Activated CD8-positive, alpha-beta T cell treated with anti-CD3 and anti-CD28 coated beads, Interleukin-2, amount 10 ng/mL, durations not matched to agents 7 days and 5 days (primary cell): ENCODE data around the gene C19orf85. TPM values are rescaled to one million over a fixed set of nuclear protein-coding genes. Genes with fewer than 3 reads are reported as not detected.
"Not testable (repeated sequence)": the region's sequence is repeated elsewhere in the genome, so short reads cannot be mapped to it uniquely, and the experiment has no call there.

Experiments used
- ATAC-seq: fragments of 150-1000 bp; cut with Tn5 transposase; one replicate; pipeline ENCODE4 v1.10.0; 2021; ENCODE audit warnings: moderate library complexity
- CTCF ChIA-PET: fragments of 350-600 bp; sonication (Branson Sonifier 250); formaldehyde crosslinking; loops from one replicate; lab custom pipeline; 2021; ENCODE audit warnings: antibody characterized with exemption; lab: Charles Lee
- POLR2A ChIA-PET: fragments of 350-600 bp; sonication (Branson Sonifier 250); formaldehyde crosslinking; loops from one replicate; lab custom pipeline; 2021; ENCODE audit warnings: antibody characterized with exemption; lab: Charles Lee
- DNase-seq: peaks from one replicate; pipeline ENCODE4 v3.0.0-alpha.2; 2020
- H3K27ac Mint-ChIP-seq: one replicate; pipeline ENCODE4 v1.8.0; 2021; ENCODE audit warnings: mild to moderate bottlenecking, mixed read lengths
- H3K27me3 Mint-ChIP-seq: one replicate; pipeline ENCODE4 v1.8.0; 2021; ENCODE audit warnings: low read depth, mixed read lengths
- H3K36me3 Mint-ChIP-seq: one replicate; pipeline ENCODE4 v1.8.0; 2021; ENCODE audit warnings: low read depth, mixed read lengths
- H3K4me1 Mint-ChIP-seq: one replicate; pipeline ENCODE4 v1.8.0; 2021; ENCODE audit warnings: low read depth, mixed read lengths
- H3K4me3 Mint-ChIP-seq: one replicate; pipeline ENCODE4 v1.8.0; 2021; ENCODE audit warnings: mild to moderate bottlenecking, mixed read lengths
- H3K9me3 Mint-ChIP-seq: one replicate; pipeline ENCODE4 v1.8.0; 2022; ENCODE audit warnings: mixed read lengths; ENCODE audit not compliant: insufficient read depth
- total RNA-seq, 2 experiments: library from RNA; stranded (reverse); gene quantifications; one replicate each; pipeline ENCODE4 v1.2.3, GENCODE V29; 2021

C19orf85 gene
- total RNA-seq, 2 experiments from 2014 or later, result not detected

DNA sequence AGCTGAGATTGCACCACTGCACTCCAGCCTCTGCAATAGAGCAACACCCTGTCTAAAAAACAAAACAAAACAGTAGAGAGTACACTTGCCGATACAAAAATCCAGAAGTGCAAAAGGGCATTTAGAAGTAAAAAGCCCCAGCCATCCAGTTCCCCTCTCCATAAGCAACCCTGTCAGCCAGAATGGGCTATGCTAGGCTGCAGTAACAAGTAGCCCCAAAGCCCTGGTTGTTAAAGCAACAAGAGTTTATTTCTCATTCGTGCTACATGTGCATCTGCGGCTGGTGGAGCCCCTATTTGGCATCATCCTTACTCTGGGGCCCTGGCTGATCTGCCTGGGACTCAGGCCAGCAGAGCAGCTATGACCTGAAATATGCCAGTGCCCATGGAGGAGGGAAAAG is 40.0 kb downstream of the C19orf85 start:
- no peak overlapping the region for H3K27ac Mint-ChIP-seq
- no peaks in the 10 kb centered on the region for H3K36me3 Mint-ChIP-seq
- ATAC-seq (no peak), DNase-seq (no peak)
- no peaks in the 10 kb centered on the region for H3K9me3 Mint-ChIP-seq
- ChIA-PET POLR2A (no interaction called here), CTCF (interaction anchor here (1.7 kb wide), 1 partner anchor 79 kb away, joined by 4 read pairs; no protein-coding TSS in a partner anchor)
- H3K27me3 Mint-ChIP-seq, result peaks cover 19% of the 10 kb centered on the region
- peaks cover 16% of the 10 kb centered on the region for H3K4me1 Mint-ChIP-seq
- no peak overlapping the region for H3K4me3 Mint-ChIP-seq

DNA sequence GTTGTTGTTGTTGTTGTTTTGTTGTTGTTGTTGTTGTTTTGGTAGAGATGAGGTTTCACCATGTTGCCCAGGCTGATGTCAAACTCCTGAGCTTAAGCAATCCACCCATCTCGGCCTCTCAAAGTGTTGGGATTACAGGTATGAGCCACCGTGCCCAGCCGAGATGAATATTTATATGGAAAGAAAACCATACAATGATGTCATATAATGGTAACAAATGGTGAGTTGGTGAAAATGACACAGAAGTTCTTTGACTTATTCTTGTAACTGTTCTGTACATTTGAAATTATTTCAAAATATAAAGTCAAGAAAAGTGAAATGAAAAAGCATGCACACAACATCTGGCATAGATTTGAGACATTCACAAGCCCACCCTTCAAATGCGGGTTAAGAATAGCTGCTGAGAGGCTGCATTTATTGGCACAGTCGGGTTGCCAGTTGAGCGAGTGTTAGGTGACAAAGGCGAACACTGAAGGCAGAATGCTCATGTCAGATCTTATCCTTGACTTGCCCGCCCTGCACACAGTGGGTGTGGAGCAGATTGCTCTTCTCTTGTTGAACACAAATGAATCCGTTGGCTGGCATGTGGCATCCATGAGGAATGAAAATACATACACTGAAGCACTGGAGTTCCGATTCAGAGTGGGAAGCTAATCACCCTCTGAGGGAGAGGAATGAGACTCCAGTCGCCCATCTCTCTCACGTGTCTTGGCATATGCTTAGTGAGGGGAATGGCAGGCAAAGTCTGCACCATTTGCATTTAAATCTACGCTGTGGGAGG is 41.1 kb downstream of the C19orf85 start:
- CTCF ChIA-PET, result interaction anchor here (1.5 to 1.7 kb wide), 2 partner anchors 31 to 81 kb away, joined by 3 to 4 read pairs; no protein-coding TSS in a partner anchor
- no peak for ATAC-seq

GRCh38 chr19:55421281-55421680 is 43.3 kb downstream of the C19orf85 start:
- peaks cover 25% of the 10 kb centered on the region for H3K4me1 Mint-ChIP-seq
- POLR2A ChIA-PET, result interaction anchor here (2.2 kb wide), 1 partner anchor 14 kb away, joined by 5 read pairs; the partner anchor contains the start of gene UBE2S
- CTCF ChIA-PET, H3K27ac Mint-ChIP-seq, H3K9me3 Mint-ChIP-seq, H3K4me3 Mint-ChIP-seq, H3K36me3 Mint-ChIP-seq: not testable (repeated sequence)
- peak; percentile 50 for DNase-seq
- peaks cover 17% of the 10 kb centered on the region for H3K27me3 Mint-ChIP-seq
- peak; percentile 80 for ATAC-seq

More for the DNA sequence above, 41.1 kb downstream of the C19orf85 start:
- DNase-seq, result no peak
- Mint-ChIP-seq H3K27me3 (peaks cover 17% of the 10 kb centered on the region), H3K9me3 (no peaks in the 10 kb centered on the region), H3K4me1 (peaks cover 16% of the 10 kb centered on the region), H3K27ac (no peak overlapping the region), H3K4me3 (no peak overlapping the region), H3K36me3 (no peaks in the 10 kb centered on the region)
- POLR2A ChIA-PET, result no interaction called here

- peaks cover 14% of the 10 kb centered on the region for H3K27me3 Mint-ChIP-seq
- ChIA-PET POLR2A (interaction anchor here (2.2 kb wide), 1 partner anchor 12 kb away, joined by 5 read pairs; the partner anchor contains the start of gene UBE2S), CTCF (interaction anchor here (0.9 to 1.6 kb wide), 4 partner anchors 127 to 279 kb away, joined by 3 to 4 read pairs (median 3); no protein-coding TSS in a partner anchor)
- no peak overlapping the region for H3K4me3 Mint-ChIP-seq
- no peak overlapping the region for H3K27ac Mint-ChIP-seq
- H3K9me3 Mint-ChIP-seq, result no peaks in the 10 kb centered on the region
- no peak for ATAC-seq
- peaks cover 25% of the 10 kb centered on the region for H3K4me1 Mint-ChIP-seq
- no peak for DNase-seq
- H3K36me3 Mint-ChIP-seq, result no peaks in the 10 kb centered on the region
Measured at GRCh38 chr19:55419624-55420236, 44.8 kb downstream of the C19orf85 start.

DNA sequence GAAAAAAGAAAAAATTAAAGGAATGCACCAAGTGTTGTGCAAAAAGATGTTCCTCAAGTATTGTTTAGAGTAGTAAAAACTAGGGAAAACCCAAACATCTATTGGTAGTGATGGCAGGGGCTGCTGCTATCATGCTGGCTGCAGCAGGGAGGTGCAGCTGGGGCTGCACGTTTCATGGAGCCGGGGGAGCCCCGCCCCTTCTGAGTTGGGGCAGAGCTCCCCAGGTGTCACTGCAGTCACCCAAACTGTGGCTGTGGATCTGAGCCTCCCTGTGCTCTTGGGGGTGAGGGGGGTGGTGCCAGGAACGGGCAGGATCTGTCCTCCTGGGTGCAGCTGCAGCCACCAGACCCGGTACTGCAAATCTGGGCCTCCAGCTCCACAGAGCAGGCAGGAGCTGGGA is 45.4 kb downstream of the C19orf85 start:
- H3K9me3 Mint-ChIP-seq, result no peaks in the 10 kb centered on the region
- no peak overlapping the region for H3K27ac Mint-ChIP-seq
- H3K4me3 Mint-ChIP-seq, result no peak overlapping the region
- peaks cover 13% of the 10 kb centered on the region for H3K27me3 Mint-ChIP-seq
- no peaks in the 10 kb centered on the region for H3K36me3 Mint-ChIP-seq
- ChIA-PET POLR2A (interaction anchor here (1.0 kb wide), 1 partner anchor 36 kb away, joined by 3 read pairs; no protein-coding TSS in a partner anchor), CTCF (interaction anchor here (0.9 to 1.7 kb wide), 7 partner anchors 26 to 278 kb away, joined by 3 to 7 read pairs (median 4); no protein-coding TSS in a partner anchor)
- ATAC-seq, result no peak
- no peak for DNase-seq
- H3K4me1 Mint-ChIP-seq, result peaks cover 25% of the 10 kb centered on the region

GRCh38 chr19:55418185-55418584 is 46.4 kb downstream of the C19orf85 start:
- DNase-seq, result peak; percentile 71
- Mint-ChIP-seq H3K27me3 (peaks cover 9% of the 10 kb centered on the region), H3K36me3 (no peaks in the 10 kb centered on the region), H3K4me1 (peaks cover 25% of the 10 kb centered on the region), H3K4me3 (no peak overlapping the region), H3K9me3 (no peaks in the 10 kb centered on the region), H3K27ac (no peak overlapping the region)
- peak; percentile 76 for ATAC-seq
- POLR2A ChIA-PET, result interaction anchor here (0.5 to 2.1 kb wide), 3 partner anchors 11 to 207 kb away, joined by 3 to 4 read pairs (median 3); partner anchors contain the start of gene UBE2S
- CTCF ChIA-PET, result interaction anchor here (1.0 to 1.7 kb wide), 10 partner anchors 13 to 277 kb away, joined by 3 to 8 read pairs (median 4); partner anchors contain the start of gene TMEM238

Other genes starting within 250 kb of the C19orf85 start
- 10 to 100 TPM; 11.0 to 13.8 TPM for gene TMEM86B, start 236.0 kb downstream of the C19orf85 start, total RNA-seq
- 100 to 1,000 TPM; 256 to 265 TPM for gene PPP6R1, start 205.7 kb downstream of the C19orf85 start, total RNA-seq
- gene HSPBP1, start 184.6 kb downstream of the C19orf85 start, total RNA-seq, result 10 to 100 TPM; 31.1 to 32.7 TPM
- gene BRSK1, start 180.8 kb downstream of the C19orf85 start, total RNA-seq, result 1 to 10 TPM; 7.3 to 7.5 TPM
- under 1 TPM in 1 of 2 experiments, not detected in 1; 0.26 TPM for gene TMEM150B, start 139.4 kb downstream of the C19orf85 start, total RNA-seq
- 10 to 100 TPM; 21.9 to 26.7 TPM for gene KMT5C, start 124.9 kb downstream of the C19orf85 start, total RNA-seq
- gene COX6B2, start 110.0 kb downstream of the C19orf85 start, total RNA-seq, result under 1 TPM in 1 of 2 experiments, not detected in 1; 0.34 TPM
- gene GARIN5B, start 101.5 kb downstream of the C19orf85 start, total RNA-seq, result not detected
- gene IL11, start 94.3 kb downstream of the C19orf85 start, total RNA-seq, result under 1 TPM; 0.26 to 0.34 TPM
- gene TMEM190, start 87.9 kb downstream of the C19orf85 start, total RNA-seq, result not detected
- gene TMEM238, start 80.5 kb downstream of the C19orf85 start, total RNA-seq, result 10 to 100 TPM; 23.6 to 26.7 TPM
- 1,000 to 10,000 TPM; 2,948 to 3,082 TPM for gene RPL28, start 78.8 kb downstream of the C19orf85 start, total RNA-seq
- gene UBE2S, start 57.0 kb downstream of the C19orf85 start, total RNA-seq, result 100 to 1,000 TPM; 333 to 353 TPM
- gene SHISA7, start 21.5 kb downstream of the C19orf85 start, total RNA-seq, result not detected
- gene ISOC2, start 3.1 kb downstream of the C19orf85 start, total RNA-seq, result 10 to 100 TPM; 31.9 to 32.1 TPM
- 10 to 100 TPM; 10.2 to 11.6 TPM for gene ZNF628, start 11.9 kb upstream of the C19orf85 start, total RNA-seq
- 10 to 100 TPM; 16.2 to 16.4 TPM for gene NAT14, start 20.4 kb upstream of the C19orf85 start, total RNA-seq
- gene SSC5D, start 23.7 kb upstream of the C19orf85 start, total RNA-seq, result under 1 TPM; 0.50 to 0.55 TPM
- gene SBK2, start 72.4 kb upstream of the C19orf85 start, total RNA-seq, result not detected
- gene SBK3, start 80.8 kb upstream of the C19orf85 start, total RNA-seq, result not detected
- 1 to 10 TPM; 5.6 to 6.2 TPM for gene ZNF579, start 116.1 kb upstream of the C19orf85 start, total RNA-seq
- 10 to 100 TPM; 13.6 to 13.7 TPM for gene FIZ1, start 134.8 kb upstream of the C19orf85 start, total RNA-seq
- gene ZNF524, start 135.5 kb upstream of the C19orf85 start, total RNA-seq, result 10 to 100 TPM; 21.9 to 25.2 TPM
- 10 to 100 TPM; 14.8 to 15.8 TPM for gene ZNF865, start 140.9 kb upstream of the C19orf85 start, total RNA-seq
- gene ZNF784, start 159.8 kb upstream of the C19orf85 start, total RNA-seq, result 1 to 10 TPM; 5.2 to 5.3 TPM
- 10 to 100 TPM; 30.2 to 32.1 TPM for gene ZNF580, start 176.3 kb upstream of the C19orf85 start, total RNA-seq
- 10 to 100 TPM; 22.7 to 24.4 TPM for gene ZNF581, start 178.9 kb upstream of the C19orf85 start, total RNA-seq
- 1 to 10 TPM; 8.7 to 9.4 TPM for gene CCDC106, start 183.5 kb upstream of the C19orf85 start, total RNA-seq
- gene U2AF2, start 190.3 kb upstream of the C19orf85 start, total RNA-seq, result 100 to 1,000 TPM; 296 to 321 TPM
- gene EPN1, start 210.5 kb upstream of the C19orf85 start, total RNA-seq, result 10 to 100 TPM; 63.6 to 67.0 TPM